Hepatic stellate cell (primary cell): Measurements from ENCODE around the gene C22orf42.
"Not testable (repeated sequence)": the region's sequence is repeated elsewhere in the genome, so short reads cannot be mapped to it uniquely, and the experiment has no call there.

Experiments used
- DNase-seq: peaks from one replicate; pipeline ENCODE4 v3.0.0; 2011; ENCODE audit warnings: low spot score

C22orf42 gene

GRCh38 chr22:32158712-32159533, at the start of gene C22orf42:
Gene C22orf42, minus strand, starts transcription at chr22:32159303. Its CDS starts 88 bp downstream, at chr22:32159215.
- no peak for DNase-seq

GRCh38 chr22:32208681-32209080, 49.6 kb upstream of the C22orf42 start:
- DNase-seq: no peak

GRCh38 chr22:32207971-32208480, 48.9 kb upstream of the C22orf42 start:
- no peak for DNase-seq

- no peak for DNase-seq
Observed at GRCh38 chr22:32206774-32207758, 48.0 kb upstream of the C22orf42 start.

GRCh38 chr22:32205974-32206773, 47.1 kb upstream of the C22orf42 start:
- no peak for DNase-seq

- peak; percentile 65 for DNase-seq
Observed at GRCh38 chr22:32204856-32205722, 46.0 kb upstream of the C22orf42 start, which contains the start of gene RFPL2. Gene RFPL2, minus strand, starts transcription at chr22:32205073. Its CDS starts 2,622 bp downstream, at chr22:32202451.

- no peak for DNase-seq
Observed at GRCh38 chr22:32204040-32204855, 45.1 kb upstream of the C22orf42 start.

GRCh38 chr22:32203181-32204039, 44.3 kb upstream of the C22orf42 start:
- no peak for DNase-seq

- DNase-seq: peak; percentile 28
Observed at GRCh38 chr22:32202539-32203180, 43.6 kb upstream of the C22orf42 start.

- no peak for DNase-seq
Observed at GRCh38 chr22:32202161-32202538, 43.0 kb upstream of the C22orf42 start.

- DNase-seq: no peak
Observed at GRCh38 chr22:32200752-32201151, 41.6 kb upstream of the C22orf42 start.

- no peak for DNase-seq
Observed at GRCh38 chr22:32199961-32200360, 40.9 kb upstream of the C22orf42 start.

- DNase-seq: no peak
Observed at GRCh38 chr22:32199341-32199740, 40.2 kb upstream of the C22orf42 start.

GRCh38 chr22:32197553-32198226, 38.6 kb upstream of the C22orf42 start:
- not testable (repeated sequence) for DNase-seq

- DNase-seq: not testable (repeated sequence)
Observed at GRCh38 chr22:32195900-32196299, 36.8 kb upstream of the C22orf42 start.

- DNase-seq: not testable (repeated sequence)
Observed at GRCh38 chr22:32193346-32193745, 34.2 kb upstream of the C22orf42 start.

GRCh38 chr22:32191021-32191420, 31.9 kb upstream of the C22orf42 start:
- not testable (repeated sequence) for DNase-seq

GRCh38 chr22:32185821-32186220, 26.7 kb upstream of the C22orf42 start:
- DNase-seq: no peak
